CD4-positive, alpha-beta T cell (primary cell): Measurements from ENCODE around the gene TPP1. TPM values are rescaled to one million over a fixed set of nuclear protein-coding genes. Genes with fewer than 3 reads are reported as not detected.

Experiments used
- ATAC-seq: fragments of 200-7000 bp; cut with Tn5 transposase; one replicate; pipeline ENCODE4 v1.10.0; 2022; ENCODE audit warnings: mild to moderate bottlenecking; ENCODE audit not compliant: poor library complexity
- CTCF ChIA-PET: fragments of 350-600 bp; sonication (Branson Sonifier 250); formaldehyde crosslinking; loops from one replicate; lab custom pipeline; 2021; ENCODE audit warnings: antibody characterized with exemption, inconsistent platforms; lab: Charles Lee
- POLR2A ChIA-PET: fragments of 350-600 bp; sonication (Branson Sonifier 250); formaldehyde crosslinking; loops from one replicate; lab custom pipeline; 2021; ENCODE audit warnings: antibody characterized with exemption, inconsistent platforms; lab: Charles Lee
- DNase-seq, 14 experiments: peaks; one replicate each; pipeline ENCODE4 v3.0.0-alpha.2; 2013 to 2020; ENCODE audit warnings: mixed read lengths in 2 of 14
- H3K27ac ChIP-seq, 2 donors: one replicate each; pipeline versions ENCODE4 v1.5.1 to v1.7.0; 2013; ENCODE audit warnings: low read length in 2 of 2, low read depth in 1 of 2, mild to moderate bottlenecking in 1 of 2
- H3K27me3 ChIP-seq, 2 experiments: 1 replicate in 1 of 2; 2 replicates in 1 of 2; pipeline versions ENCODE4 v1.6.1 to v1.7.0; 2013; ENCODE audit warnings: low read length in 2 of 2, control low read depth in 1 of 2, mild to moderate bottlenecking in 1 of 2, moderate library complexity in 1 of 2; ENCODE audit not compliant: insufficient read depth in 2 of 2, control insufficient read depth in 1 of 2
- H3K36me3 ChIP-seq: one replicate; pipeline ENCODE4 v1.6.1; 2013; ENCODE audit warnings: low read length, control low read depth; ENCODE audit not compliant: insufficient read depth
- H3K4me1 ChIP-seq: one replicate; pipeline ENCODE4 v1.6.1; 2013; ENCODE audit warnings: low read length, control low read depth; ENCODE audit not compliant: insufficient read depth
- H3K4me3 ChIP-seq: one replicate; pipeline ENCODE4 v1.5.1; 2013; ENCODE audit warnings: mild to moderate bottlenecking, low read length, moderate library complexity
- H3K9me3 ChIP-seq, 2 experiments: 1 replicate in 1 of 2; 2 replicates in 1 of 2; pipeline versions ENCODE4 v1.6.1 to v1.7.0; 2013; ENCODE audit warnings: low read length in 2 of 2, mild to moderate bottlenecking in 2 of 2, control low read depth in 1 of 2, moderate library complexity in 1 of 2; ENCODE audit not compliant: control insufficient read depth in 1 of 2, insufficient read depth in 1 of 2
- H3K27ac Mint-ChIP-seq: one replicate; pipeline ENCODE4 v1.8.0; 2020; ENCODE audit warnings: mixed read lengths
- H3K27me3 Mint-ChIP-seq: one replicate; pipeline ENCODE4 v1.8.0; 2021; ENCODE audit warnings: mixed read lengths
- H3K36me3 Mint-ChIP-seq: one replicate; pipeline ENCODE4 v1.8.0; 2021; ENCODE audit warnings: low read depth, mixed read lengths
- H3K4me1 Mint-ChIP-seq: one replicate; pipeline ENCODE4 v1.8.0; 2021; ENCODE audit warnings: low read depth, mixed read lengths
- H3K4me3 Mint-ChIP-seq: one replicate; pipeline ENCODE4 v1.8.0; 2020; ENCODE audit warnings: mild to moderate bottlenecking, mixed read lengths
- H3K9me3 Mint-ChIP-seq: one replicate; pipeline ENCODE4 v1.8.0; 2020; ENCODE audit warnings: mixed read lengths
- CTCF ChIP-seq: fragments of 200-600 bp; IDR thresholded peaks from one replicate; pipeline ENCODE4 v1.8.0; 2022; ENCODE audit warnings: antibody characterized with exemption, mild to moderate bottlenecking
- intact Hi-C, 2 experiments: fragments of 100-400 bp; cut with DNase I in 1 of 2; cut with micrococcal nuclease in 1 of 2; formaldehyde crosslinking; loops; one replicate each; pipeline versions ENCODE4 v1.15.1 to v1.9.0; 2023 to 2025; cut with DNase I, micrococcal nuclease
- total RNA-seq, 174 experiments: library from RNA in 2 of 174; stranded (reverse) in 2 of 174; gene quantifications; one replicate each; pipeline ENCODE4 v1.2.3 and lab custom pipeline; 2021 to 2026

Gene TPP1
- total RNA-seq, 2 experiments from 2014 or later: 29.7 to 34.4 TPM

GRCh38 chr11:6586434-6587359, 32.5 kb downstream of the TPP1 start:
- H3K27ac Mint-ChIP-seq: no peak overlapping the region
- Histone ChIP-seq H3K36me3 (peaks cover 11% of the 10 kb centered on the region), H3K27ac (no peak overlapping the region), H3K27me3 (no peaks in the 10 kb centered on the region), H3K4me3 (no peak overlapping the region), H3K4me1 (no peaks in the 10 kb centered on the region), H3K9me3 (peaks cover 0 to 16% of the 10 kb centered on the region in 2 experiments)
- peaks cover 17% of the 10 kb centered on the region for H3K9me3 Mint-ChIP-seq
- POLR2A ChIA-PET: no interaction called here
- peaks cover 68% of the 10 kb centered on the region for H3K36me3 Mint-ChIP-seq
- TF ChIP-seq CTCF: no peak
- no peak for DNase-seq
- ATAC-seq: no peak
- no peaks in the 10 kb centered on the region for H3K27me3 Mint-ChIP-seq
- CTCF ChIA-PET: no interaction called here
- H3K4me1 Mint-ChIP-seq: no peaks in the 10 kb centered on the region
- intact Hi-C loops: no loop called here
- H3K4me3 Mint-ChIP-seq: no peak overlapping the region

GRCh38 chr11:6584528-6584927, 34.7 kb downstream of the TPP1 start:
- intact Hi-C loops: no loop called here
- peaks cover 66% of the 10 kb centered on the region for H3K36me3 Mint-ChIP-seq
- DNase-seq (no peak), ATAC-seq (no peak)
- H3K9me3 ChIP-seq: peaks cover 0 to 16% of the 10 kb centered on the region in 2 experiments
- H3K4me3 Mint-ChIP-seq: no peak overlapping the region
- H3K4me1 ChIP-seq: no peaks in the 10 kb centered on the region
- no peak overlapping the region for H3K4me3 ChIP-seq
- no peak for TF ChIP-seq CTCF
- H3K9me3 Mint-ChIP-seq: peaks cover 17% of the 10 kb centered on the region
- H3K4me1 Mint-ChIP-seq: no peaks in the 10 kb centered on the region
- H3K27ac Mint-ChIP-seq: no peak overlapping the region
- no peaks in the 10 kb centered on the region for H3K27me3 ChIP-seq
- H3K36me3 ChIP-seq: peaks cover 15% of the 10 kb centered on the region
- ChIA-PET POLR2A (interaction anchor here (0.6 kb wide), 1 partner anchor 1976 kb away, joined by 3 read pairs; the partner anchor contains the start of gene TRIM68), CTCF (no interaction called here)
- no peaks in the 10 kb centered on the region for H3K27me3 Mint-ChIP-seq
- no peak overlapping the region for H3K27ac ChIP-seq

GRCh38 chr11:6583584-6583983, 35.6 kb downstream of the TPP1 start:
- TF ChIP-seq CTCF: no peak
- no peak overlapping the region for H3K4me3 Mint-ChIP-seq

More at GRCh38 chr11:6583584-6583983, 35.6 kb downstream of the TPP1 start:
- ATAC-seq (no peak), DNase-seq (no peak)
- peaks cover 0 to 16% of the 10 kb centered on the region in 2 experiments for H3K9me3 ChIP-seq
- ChIA-PET CTCF (no interaction called here), POLR2A (no interaction called here)
- Mint-ChIP-seq H3K4me1 (no peaks in the 10 kb centered on the region), H3K27ac (no peak overlapping the region), H3K9me3 (peaks cover 17% of the 10 kb centered on the region), H3K27me3 (no peaks in the 10 kb centered on the region), H3K36me3 (peaks cover 63% of the 10 kb centered on the region)
- H3K4me3 ChIP-seq: no peak overlapping the region
- intact Hi-C loops: no loop called here
- no peaks in the 10 kb centered on the region for H3K27me3 ChIP-seq
- no peak overlapping the region for H3K27ac ChIP-seq
- no peaks in the 10 kb centered on the region for H3K4me1 ChIP-seq
- peaks cover 15% of the 10 kb centered on the region for H3K36me3 ChIP-seq
